ENCODE data around the gene SIN3B. TPM values are rescaled to one million over a fixed set of nuclear protein-coding genes. Genes with fewer than 3 reads are reported as not detected.

SIN3B gene
- total and polyA plus RNA-seq, 9 of the 15 experiments (the other 6 are each of a cell fraction or from before 2014, with no cell fraction given), result 0.51 to 34.2 (median 14.3) TPM

DNA sequence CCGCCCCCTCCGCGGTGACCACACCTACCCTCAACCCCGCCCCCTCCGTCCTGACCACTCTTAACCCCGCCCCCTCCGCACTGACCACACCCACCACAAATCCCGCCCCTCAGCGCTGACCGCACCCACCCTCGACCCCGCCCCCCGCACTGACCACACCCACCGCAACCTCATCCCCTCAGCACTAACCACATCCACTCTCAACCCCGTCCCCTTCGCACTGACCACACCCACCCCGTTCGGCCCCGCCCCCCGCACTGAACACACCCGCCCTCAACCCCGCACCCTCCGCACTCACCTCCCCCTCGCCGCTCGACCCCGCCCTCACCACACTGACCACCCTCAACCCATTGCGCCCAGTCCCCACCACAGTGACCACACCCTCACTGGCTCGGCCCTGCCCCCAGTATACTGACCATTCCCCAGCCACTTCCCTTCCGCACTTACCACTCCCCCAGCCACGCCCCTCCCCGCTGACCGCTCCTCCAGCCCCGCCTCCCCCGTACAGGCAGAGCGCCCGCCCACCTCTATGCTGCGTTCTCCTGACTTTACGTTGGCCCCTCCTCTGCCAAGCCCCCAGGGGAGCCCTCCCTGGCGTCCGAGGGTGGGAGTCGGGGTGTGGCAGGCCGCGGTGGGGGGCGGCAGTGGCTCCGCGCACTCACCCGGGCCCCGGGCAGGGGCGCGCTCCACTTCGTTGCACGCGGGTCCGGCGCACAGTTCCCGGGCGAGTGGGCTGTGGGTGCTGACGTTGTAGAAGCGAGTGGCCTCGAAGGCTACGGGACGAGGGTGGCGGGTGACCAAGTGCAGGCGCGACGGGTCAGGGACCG is 68.0 kb downstream of the SIN3B start (continued):
- TF ChIP-seq, protein P1, sequence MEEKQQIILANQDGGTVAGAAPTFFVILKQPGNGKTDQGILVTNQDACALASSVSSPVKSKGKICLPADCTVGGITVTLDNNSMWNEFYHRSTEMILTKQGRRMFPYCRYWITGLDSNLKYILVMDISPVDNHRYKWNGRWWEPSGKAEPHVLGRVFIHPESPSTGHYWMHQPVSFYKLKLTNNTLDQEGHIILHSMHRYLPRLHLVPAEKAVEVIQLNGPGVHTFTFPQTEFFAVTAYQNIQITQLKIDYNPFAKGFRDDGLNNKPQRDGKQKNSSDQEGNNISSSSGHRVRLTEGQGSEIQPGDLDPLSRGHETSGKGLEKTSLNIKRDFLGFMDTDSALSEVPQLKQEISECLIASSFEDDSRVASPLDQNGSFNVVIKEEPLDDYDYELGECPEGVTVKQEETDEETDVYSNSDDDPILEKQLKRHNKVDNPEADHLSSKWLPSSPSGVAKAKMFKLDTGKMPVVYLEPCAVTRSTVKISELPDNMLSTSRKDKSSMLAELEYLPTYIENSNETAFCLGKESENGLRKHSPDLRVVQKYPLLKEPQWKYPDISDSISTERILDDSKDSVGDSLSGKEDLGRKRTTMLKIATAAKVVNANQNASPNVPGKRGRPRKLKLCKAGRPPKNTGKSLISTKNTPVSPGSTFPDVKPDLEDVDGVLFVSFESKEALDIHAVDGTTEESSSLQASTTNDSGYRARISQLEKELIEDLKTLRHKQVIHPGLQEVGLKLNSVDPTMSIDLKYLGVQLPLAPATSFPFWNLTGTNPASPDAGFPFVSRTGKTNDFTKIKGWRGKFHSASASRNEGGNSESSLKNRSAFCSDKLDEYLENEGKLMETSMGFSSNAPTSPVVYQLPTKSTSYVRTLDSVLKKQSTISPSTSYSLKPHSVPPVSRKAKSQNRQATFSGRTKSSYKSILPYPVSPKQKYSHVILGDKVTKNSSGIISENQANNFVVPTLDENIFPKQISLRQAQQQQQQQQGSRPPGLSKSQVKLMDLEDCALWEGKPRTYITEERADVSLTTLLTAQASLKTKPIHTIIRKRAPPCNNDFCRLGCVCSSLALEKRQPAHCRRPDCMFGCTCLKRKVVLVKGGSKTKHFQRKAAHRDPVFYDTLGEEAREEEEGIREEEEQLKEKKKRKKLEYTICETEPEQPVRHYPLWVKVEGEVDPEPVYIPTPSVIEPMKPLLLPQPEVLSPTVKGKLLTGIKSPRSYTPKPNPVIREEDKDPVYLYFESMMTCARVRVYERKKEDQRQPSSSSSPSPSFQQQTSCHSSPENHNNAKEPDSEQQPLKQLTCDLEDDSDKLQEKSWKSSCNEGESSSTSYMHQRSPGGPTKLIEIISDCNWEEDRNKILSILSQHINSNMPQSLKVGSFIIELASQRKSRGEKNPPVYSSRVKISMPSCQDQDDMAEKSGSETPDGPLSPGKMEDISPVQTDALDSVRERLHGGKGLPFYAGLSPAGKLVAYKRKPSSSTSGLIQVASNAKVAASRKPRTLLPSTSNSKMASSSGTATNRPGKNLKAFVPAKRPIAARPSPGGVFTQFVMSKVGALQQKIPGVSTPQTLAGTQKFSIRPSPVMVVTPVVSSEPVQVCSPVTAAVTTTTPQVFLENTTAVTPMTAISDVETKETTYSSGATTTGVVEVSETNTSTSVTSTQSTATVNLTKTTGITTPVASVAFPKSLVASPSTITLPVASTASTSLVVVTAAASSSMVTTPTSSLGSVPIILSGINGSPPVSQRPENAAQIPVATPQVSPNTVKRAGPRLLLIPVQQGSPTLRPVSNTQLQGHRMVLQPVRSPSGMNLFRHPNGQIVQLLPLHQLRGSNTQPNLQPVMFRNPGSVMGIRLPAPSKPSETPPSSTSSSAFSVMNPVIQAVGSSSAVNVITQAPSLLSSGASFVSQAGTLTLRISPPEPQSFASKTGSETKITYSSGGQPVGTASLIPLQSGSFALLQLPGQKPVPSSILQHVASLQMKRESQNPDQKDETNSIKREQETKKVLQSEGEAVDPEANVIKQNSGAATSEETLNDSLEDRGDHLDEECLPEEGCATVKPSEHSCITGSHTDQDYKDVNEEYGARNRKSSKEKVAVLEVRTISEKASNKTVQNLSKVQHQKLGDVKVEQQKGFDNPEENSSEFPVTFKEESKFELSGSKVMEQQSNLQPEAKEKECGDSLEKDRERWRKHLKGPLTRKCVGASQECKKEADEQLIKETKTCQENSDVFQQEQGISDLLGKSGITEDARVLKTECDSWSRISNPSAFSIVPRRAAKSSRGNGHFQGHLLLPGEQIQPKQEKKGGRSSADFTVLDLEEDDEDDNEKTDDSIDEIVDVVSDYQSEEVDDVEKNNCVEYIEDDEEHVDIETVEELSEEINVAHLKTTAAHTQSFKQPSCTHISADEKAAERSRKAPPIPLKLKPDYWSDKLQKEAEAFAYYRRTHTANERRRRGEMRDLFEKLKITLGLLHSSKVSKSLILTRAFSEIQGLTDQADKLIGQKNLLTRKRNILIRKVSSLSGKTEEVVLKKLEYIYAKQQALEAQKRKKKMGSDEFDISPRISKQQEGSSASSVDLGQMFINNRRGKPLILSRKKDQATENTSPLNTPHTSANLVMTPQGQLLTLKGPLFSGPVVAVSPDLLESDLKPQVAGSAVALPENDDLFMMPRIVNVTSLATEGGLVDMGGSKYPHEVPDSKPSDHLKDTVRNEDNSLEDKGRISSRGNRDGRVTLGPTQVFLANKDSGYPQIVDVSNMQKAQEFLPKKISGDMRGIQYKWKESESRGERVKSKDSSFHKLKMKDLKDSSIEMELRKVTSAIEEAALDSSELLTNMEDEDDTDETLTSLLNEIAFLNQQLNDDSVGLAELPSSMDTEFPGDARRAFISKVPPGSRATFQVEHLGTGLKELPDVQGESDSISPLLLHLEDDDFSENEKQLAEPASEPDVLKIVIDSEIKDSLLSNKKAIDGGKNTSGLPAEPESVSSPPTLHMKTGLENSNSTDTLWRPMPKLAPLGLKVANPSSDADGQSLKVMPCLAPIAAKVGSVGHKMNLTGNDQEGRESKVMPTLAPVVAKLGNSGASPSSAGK (IDR thresholded peaks at IDR 0.05), result peak; percentile 92
- TF ChIP-seq U2AF1 (optimal IDR thresholded peaks at IDR 0.05; ENCODE audit: low read depth, low read length) (peak; percentile 78), GTF2F1 (IDR thresholded peaks at IDR 0.05; ENCODE audit: low read depth, low read length) (no peak)
- TF ChIP-seq, protein P2, sequence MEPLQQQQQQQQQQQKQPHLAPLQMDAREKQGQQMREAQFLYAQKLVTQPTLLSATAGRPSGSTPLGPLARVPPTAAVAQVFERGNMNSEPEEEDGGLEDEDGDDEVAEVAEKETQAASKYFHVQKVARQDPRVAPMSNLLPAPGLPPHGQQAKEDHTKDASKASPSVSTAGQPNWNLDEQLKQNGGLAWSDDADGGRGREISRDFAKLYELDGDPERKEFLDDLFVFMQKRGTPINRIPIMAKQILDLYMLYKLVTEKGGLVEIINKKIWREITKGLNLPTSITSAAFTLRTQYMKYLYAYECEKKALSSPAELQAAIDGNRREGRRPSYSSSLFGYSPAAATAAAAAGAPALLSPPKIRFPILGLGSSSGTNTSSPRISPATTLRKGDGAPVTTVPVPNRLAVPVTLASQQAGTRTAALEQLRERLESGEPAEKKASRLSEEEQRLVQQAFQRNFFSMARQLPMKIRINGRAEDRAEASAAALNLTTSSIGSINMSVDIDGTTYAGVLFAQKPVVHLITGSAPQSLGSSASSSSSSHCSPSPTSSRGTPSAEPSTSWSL (CRISPR knock-in tag; IDR thresholded peaks at IDR 0.05; ENCODE audit: borderline replicate concordance), result no peak
